Sigmoid colon (tissue), 7 donors: ENCODE data around the gene GPA33. TPM values are rescaled to one million over a fixed set of nuclear protein-coding genes. Genes with fewer than 3 reads are reported as not detected.

Source experiments
- DNase-seq: peaks from one replicate; pipeline ENCODE4 v3.0.0-alpha.2; 2019
- H3K27ac ChIP-seq, 4 donors: fragments of 200-600 bp; sonication (generic); one replicate each; pipeline ENCODE4 v1.5.1; 2016 to 2019; ENCODE audit warnings: mild to moderate bottlenecking in 1 of 4
- H3K27me3 ChIP-seq, 3 donors: fragments of 200-600 bp; sonication (generic); one replicate each; pipeline ENCODE4 v1.5.1; 2019; ENCODE audit warnings: mild to moderate bottlenecking in 1 of 3
- H3K36me3 ChIP-seq, 4 donors: fragments of 200-600 bp; sonication (generic); one replicate each; pipeline ENCODE4 v1.5.1; 2016 to 2019
- H3K4me1 ChIP-seq, 4 donors: fragments of 200-600 bp; sonication (generic); one replicate each; pipeline ENCODE4 v1.5.1; 2017 to 2019
- H3K4me3 ChIP-seq, 4 donors: fragments of 200-600 bp; sonication (generic); one replicate each; pipeline ENCODE4 v1.5.1; 2017 to 2019; ENCODE audit warnings: mild to moderate bottlenecking in 2 of 4, moderate library complexity in 1 of 4
- H3K9me3 ChIP-seq, 4 donors: fragments of 200-600 bp in 3 of 4; sonication (generic) in 3 of 4; one replicate each; pipeline versions ENCODE4 v1.5.1 to v1.6.1; 2013 to 2019
- EP300 ChIP-seq, 4 donors: sonication (generic); formaldehyde crosslinking; IDR thresholded peaks; one replicate each; pipeline ENCODE4 v1.6.1; 2017; ENCODE audit warnings: antibody characterized with exemption in 4 of 4
- POLR2A ChIP-seq, 2 donors: fragments of 450-650 bp; IDR thresholded peaks; one replicate each; pipeline ENCODE4 v1.6.1; 2016; ENCODE audit warnings: antibody characterized with exemption in 2 of 2, mild to moderate bottlenecking in 2 of 2, moderate library complexity in 2 of 2
- POLR2AphosphoS5 ChIP-seq, 4 donors: sonication (generic); formaldehyde crosslinking; IDR thresholded peaks; one replicate each; pipeline ENCODE4 v1.6.1; 2017; ENCODE audit warnings: antibody characterized with exemption in 4 of 4
- WGBS, 2 donors: extraction: QIAGEN DNeasy Blood & Tissue Kit; methylation state at CpG; one replicate each; pipeline ENCODE4 v1.1.7; 2013; 5-methylcytosine and 5-hydroxymethylcytosine counted together
- intact Hi-C: fragments of 100-400 bp; cut with DNase I; formaldehyde crosslinking; loops from one replicate; pipeline ENCODE4 v1.15.1; 2023
- polyA plus RNA-seq, 3 donors: library from polyadenylated mRNA; stranded (reverse); fragments of 200-250 nt; gene quantifications; one replicate each; pipeline ENCODE4 v1.2.3, GENCODE V29; 2013
- total RNA-seq, 4 donors: library from RNA; depleted of rRNA; stranded (reverse); fragments of >200 nt; gene quantifications; one replicate each; pipeline ENCODE4 v1.1.0, GENCODE V29; 2016
- TF ChIP-seq, protein P1 (sequence below), 4 experiments: fragments of 450-650 bp in 3 of 4; fragments of 200-600 bp in 1 of 4; IDR thresholded peaks; one replicate each; pipeline ENCODE4 v1.5.1; 2016 to 2019; ENCODE audit warnings: antibody characterized with exemption in 4 of 4, mild to moderate bottlenecking in 3 of 4, moderate library complexity in 2 of 4
- donor health status: healthy with polysubstance abuse.
- donor health status: Bipolar disorder and iron deficiency.
- donor health status: healthy.

GPA33 gene
- total and polyA plus RNA-seq, 7 donors, result 0.28 to 363 (median 90.7) TPM; not detected in 2

DNA sequence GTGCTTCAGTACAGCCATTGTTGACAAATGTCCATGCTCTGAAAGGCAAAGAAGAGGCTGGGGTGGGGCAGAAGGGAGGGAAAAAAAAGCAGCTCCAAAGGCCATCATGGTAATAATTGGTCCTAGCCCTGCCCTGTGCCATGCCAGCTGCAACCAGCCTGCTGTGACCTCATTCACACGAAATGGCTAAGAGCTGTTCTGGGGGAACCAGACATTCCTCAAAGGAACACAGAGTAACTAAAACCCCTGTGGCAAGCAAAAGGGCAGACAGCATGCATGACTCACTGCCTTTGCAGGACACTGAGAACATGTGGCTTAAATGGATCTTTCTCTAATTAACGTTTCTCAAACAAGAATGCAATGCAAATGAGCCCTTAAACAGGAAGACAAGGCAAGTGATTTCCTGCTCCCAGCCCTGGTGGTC lies 46.0 kb upstream of the GPA33 start:
- H3K4me3 ChIP-seq, result no peak overlapping the region
- 20 to 40% methylated on average over 2 of the region's 2 CpGs for WGBS, 2 donors
- intact Hi-C loops, result no loop called here
- H3K9me3 ChIP-seq, result no peaks in the 10 kb centered on the region
- DNase-seq, result no peak
- H3K27me3 ChIP-seq, result no peaks in the 10 kb centered on the region
- peak overlapping the region in 1 of 4 donors; percentile 44 for H3K27ac ChIP-seq
- H3K4me1 ChIP-seq, result peaks cover 0 to 18% (median 0%) of the 10 kb centered on the region in 4 donors
- TF ChIP-seq POLR2AphosphoS5 (IDR thresholded peaks at IDR 0.05) (no peak), POLR2A (IDR thresholded peaks at IDR 0.05) (no peak), EP300 (IDR thresholded peaks at IDR 0.05) (no peak)
- TF ChIP-seq, protein P1, sequence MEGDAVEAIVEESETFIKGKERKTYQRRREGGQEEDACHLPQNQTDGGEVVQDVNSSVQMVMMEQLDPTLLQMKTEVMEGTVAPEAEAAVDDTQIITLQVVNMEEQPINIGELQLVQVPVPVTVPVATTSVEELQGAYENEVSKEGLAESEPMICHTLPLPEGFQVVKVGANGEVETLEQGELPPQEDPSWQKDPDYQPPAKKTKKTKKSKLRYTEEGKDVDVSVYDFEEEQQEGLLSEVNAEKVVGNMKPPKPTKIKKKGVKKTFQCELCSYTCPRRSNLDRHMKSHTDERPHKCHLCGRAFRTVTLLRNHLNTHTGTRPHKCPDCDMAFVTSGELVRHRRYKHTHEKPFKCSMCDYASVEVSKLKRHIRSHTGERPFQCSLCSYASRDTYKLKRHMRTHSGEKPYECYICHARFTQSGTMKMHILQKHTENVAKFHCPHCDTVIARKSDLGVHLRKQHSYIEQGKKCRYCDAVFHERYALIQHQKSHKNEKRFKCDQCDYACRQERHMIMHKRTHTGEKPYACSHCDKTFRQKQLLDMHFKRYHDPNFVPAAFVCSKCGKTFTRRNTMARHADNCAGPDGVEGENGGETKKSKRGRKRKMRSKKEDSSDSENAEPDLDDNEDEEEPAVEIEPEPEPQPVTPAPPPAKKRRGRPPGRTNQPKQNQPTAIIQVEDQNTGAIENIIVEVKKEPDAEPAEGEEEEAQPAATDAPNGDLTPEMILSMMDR (IDR thresholded peaks at IDR 0.05), result no peak
- H3K36me3 ChIP-seq, result no peaks in the 10 kb centered on the region

DNA sequence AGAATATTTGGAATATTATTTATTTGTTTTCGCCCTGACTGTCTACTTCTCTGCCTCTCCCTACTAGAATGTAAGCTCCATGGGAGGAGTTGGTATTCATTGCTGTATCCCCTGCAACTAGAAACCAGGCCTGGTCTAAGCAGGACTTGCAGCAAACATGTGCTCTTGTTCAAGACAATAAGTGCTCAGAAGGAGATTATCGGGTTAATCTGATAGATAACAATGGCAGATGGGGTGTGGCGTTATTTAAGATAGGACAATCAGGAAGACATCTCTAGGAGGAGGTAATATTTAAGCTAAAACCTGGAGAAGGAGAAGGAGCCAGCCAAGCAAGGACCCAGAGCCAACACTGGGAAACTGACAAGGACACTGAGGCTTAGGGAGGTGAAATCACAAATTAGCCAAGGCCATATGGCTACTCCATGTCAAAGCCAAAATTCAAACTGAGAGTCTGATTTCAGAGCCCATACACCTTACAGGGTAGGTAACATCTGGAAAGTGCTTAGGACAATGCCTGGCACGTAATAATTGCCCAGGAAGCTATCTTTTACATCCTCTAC lies 45.2 kb upstream of the GPA33 start:
- no peaks in the 10 kb centered on the region for H3K9me3 ChIP-seq
- intact Hi-C loops, result no loop called here
- H3K27ac ChIP-seq, result no peak overlapping the region
- H3K36me3 ChIP-seq, result no peaks in the 10 kb centered on the region
- no peak overlapping the region for H3K4me3 ChIP-seq
- no peaks in the 10 kb centered on the region for H3K27me3 ChIP-seq
- H3K4me1 ChIP-seq, result peaks cover 0 to 18% (median 0%) of the 10 kb centered on the region in 4 donors
- DNase-seq, result no peak
- no peak for TF ChIP-seq EP300 (IDR thresholded peaks at IDR 0.05)
- TF ChIP-seq, protein P1 (IDR thresholded peaks at IDR 0.05), result no peak
- TF ChIP-seq POLR2A (IDR thresholded peaks at IDR 0.05), result no peak
- TF ChIP-seq POLR2AphosphoS5 (IDR thresholded peaks at IDR 0.05), result no peak
- WGBS, 2 donors, result 33 to 74% methylated on average over 4 of the region's 4 CpGs

- Histone ChIP-seq H3K4me1 (peaks cover 0 to 14% (median 0%) of the 10 kb centered on the region in 4 donors), H3K9me3 (no peaks in the 10 kb centered on the region), H3K4me3 (no peak overlapping the region), H3K36me3 (no peaks in the 10 kb centered on the region), H3K27ac (no peak overlapping the region), H3K27me3 (no peaks in the 10 kb centered on the region)
- no peak for DNase-seq
- no peak for TF ChIP-seq EP300 (IDR thresholded peaks at IDR 0.05)
- TF ChIP-seq, protein P1 (IDR thresholded peaks at IDR 0.05), result no peak
- TF ChIP-seq POLR2A (IDR thresholded peaks at IDR 0.05), result no peak
- no peak for TF ChIP-seq POLR2AphosphoS5 (IDR thresholded peaks at IDR 0.05)
- 74 to 76% methylated on average over 8 of the region's 8 CpGs for WGBS, 2 donors
- intact Hi-C loops, result no loop called here
These were observed 42.3 kb upstream of the GPA33 start for GRCh38 chr1:167132301-167133010.

DNA sequence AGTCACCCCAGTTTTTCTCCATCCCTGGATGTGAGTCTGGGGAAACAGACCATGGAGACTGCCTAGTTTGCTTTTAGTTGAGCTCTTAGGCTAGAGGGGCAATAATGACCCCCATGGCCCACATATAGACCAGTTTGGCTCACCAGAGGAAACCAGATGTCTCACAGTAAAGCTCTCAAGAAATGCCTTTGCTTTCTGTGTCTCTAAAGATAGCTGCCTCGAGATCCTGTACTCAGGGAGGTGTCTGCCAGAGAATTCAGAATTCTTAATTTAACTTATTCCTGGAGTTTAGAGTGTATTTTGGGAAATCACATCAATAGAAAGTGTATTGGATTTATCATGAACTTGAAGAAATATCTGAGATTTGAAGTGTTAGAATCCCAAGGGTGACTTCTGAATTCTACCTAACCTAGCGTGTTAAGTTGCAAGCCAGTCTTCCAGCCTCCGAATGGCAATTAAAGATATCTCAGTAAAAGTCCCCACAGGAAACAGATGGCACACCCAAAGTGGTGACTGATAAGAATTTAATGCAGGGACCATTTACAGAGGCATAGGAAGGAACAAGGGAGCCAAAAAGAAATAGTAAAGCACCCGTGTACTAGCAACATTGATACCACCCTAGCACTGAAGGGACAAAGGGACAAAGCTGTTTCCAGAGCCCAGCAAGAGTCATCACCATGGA lies 40.8 kb upstream of the GPA33 start:
- H3K27ac ChIP-seq, result no peak overlapping the region
- 28 to 37% methylated on average over 4 of the region's 4 CpGs for WGBS, 2 donors
- no peak overlapping the region for H3K4me3 ChIP-seq
- no peaks in the 10 kb centered on the region for H3K9me3 ChIP-seq
- no peak for DNase-seq
- H3K4me1 ChIP-seq, result no peaks in the 10 kb centered on the region
- TF ChIP-seq POLR2AphosphoS5 (IDR thresholded peaks at IDR 0.05), result no peak
- TF ChIP-seq EP300 (IDR thresholded peaks at IDR 0.05), result no peak
- TF ChIP-seq, protein P1 (IDR thresholded peaks at IDR 0.05), result no peak
- H3K36me3 ChIP-seq, result no peaks in the 10 kb centered on the region
- intact Hi-C loops, result no loop called here
- H3K27me3 ChIP-seq, result no peaks in the 10 kb centered on the region
